ENCODE data around the gene RAB31.
"Not testable (repeated sequence)": the region's sequence is repeated elsewhere in the genome, so short reads cannot be mapped to it uniquely, and the experiment has no call there.

The RAB31 gene, protein sequence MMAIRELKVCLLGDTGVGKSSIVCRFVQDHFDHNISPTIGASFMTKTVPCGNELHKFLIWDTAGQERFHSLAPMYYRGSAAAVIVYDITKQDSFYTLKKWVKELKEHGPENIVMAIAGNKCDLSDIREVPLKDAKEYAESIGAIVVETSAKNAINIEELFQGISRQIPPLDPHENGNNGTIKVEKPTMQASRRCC

DNA sequence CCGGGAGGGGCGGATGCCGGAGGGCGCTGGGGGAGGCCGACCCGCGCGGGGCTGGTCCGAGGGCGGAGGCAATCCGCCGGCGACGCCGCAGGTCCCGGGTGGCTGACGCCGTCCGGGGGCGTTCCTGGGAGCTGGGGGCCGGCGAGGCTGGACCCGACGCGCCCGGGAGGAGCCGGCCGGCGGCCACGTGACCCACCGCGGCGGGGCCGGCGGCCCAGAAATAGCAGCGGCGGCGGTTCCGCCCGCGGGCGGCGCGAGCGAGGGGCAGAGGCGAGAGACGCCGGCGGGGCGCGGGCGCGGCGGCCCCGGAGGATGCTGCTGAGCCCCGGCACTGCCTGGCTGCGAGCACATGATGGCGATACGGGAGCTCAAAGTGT is at the start of gene RAB31:
Gene RAB31, plus strand, starts transcription at position 245 of the 377 bp plus-strand sequence. Its CDS starts 105 bp downstream, at position 350.
- no peak for DNase-seq (ENCODE audit: low read depth)

- no peak for DNase-seq (ENCODE audit: low read depth)
Observed at GRCh38 chr18:9659499-9660375, 48.4 kb upstream of the RAB31 start.

GRCh38 chr18:9661564-9661963 is 46.5 kb upstream of the RAB31 start:
- no peak for DNase-seq (ENCODE audit: low read depth)

GRCh38 chr18:9663377-9663776 is 44.7 kb upstream of the RAB31 start:
- no peak for DNase-seq (ENCODE audit: low read depth)

DNA sequence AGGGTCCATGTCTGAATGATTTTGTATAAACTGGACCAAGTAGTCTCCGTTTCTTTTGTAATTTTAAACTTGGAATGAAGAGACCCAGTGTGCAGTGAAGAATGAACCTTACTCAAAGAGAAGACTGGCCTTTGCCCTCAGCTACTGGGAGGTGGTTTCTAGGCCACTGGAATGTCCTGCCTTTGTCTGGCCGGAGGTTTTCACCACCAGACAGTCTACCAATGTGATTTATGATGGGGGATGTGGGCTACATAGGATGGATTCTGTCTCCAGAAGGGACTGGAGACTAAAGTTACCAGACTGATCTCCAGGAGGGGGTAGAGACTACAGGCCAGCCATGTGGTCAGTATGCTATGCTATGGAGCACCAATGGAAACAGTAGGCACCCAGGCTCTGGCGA is 42.8 kb upstream of the RAB31 start:
- DNase-seq (ENCODE audit: low read depth), result no peak

DNA sequence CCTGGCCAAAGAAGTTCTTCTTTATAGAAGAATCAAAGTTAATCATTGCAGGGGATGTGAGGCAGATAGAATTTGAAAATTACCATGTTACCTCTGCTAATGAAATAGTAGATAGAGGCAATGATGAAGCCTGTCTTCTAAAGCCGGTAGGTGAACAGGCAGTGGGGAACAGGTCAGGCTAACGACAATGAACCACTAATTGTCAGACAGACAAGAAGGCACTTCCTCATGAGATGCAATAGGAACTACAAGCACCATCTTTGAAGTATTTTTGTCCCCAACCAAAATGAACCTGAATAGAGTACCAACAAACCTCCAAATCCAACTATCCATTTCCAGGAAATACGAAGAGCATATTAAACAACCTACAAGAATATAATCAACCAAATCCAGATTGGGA is 41.6 kb upstream of the RAB31 start:
- DNase-seq (ENCODE audit: low read depth), result no peak

DNA sequence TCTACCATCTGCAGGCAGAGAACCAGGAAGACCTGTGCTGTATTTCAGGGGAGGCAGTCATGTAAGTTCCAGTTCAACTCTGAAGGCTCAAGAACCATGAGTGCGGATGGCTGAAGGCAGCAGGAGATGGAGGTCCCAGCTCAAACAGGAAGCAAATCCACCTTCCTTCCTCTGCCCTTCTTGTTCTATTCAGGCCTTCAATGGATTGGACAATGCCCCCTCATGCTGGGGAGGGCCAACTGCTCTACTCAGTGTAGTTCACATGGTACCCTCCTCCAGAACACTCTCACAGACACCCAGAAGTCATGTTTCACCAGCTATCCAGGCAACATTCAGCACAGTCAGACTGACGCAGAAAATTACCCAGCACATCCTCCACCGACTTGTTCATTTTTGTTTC is 39.1 kb upstream of the RAB31 start:
- no peak for DNase-seq (ENCODE audit: low read depth)

- DNase-seq (ENCODE audit: low read depth), result no peak
Observed at GRCh38 chr18:9671214-9671613, 36.9 kb upstream of the RAB31 start.

DNA sequence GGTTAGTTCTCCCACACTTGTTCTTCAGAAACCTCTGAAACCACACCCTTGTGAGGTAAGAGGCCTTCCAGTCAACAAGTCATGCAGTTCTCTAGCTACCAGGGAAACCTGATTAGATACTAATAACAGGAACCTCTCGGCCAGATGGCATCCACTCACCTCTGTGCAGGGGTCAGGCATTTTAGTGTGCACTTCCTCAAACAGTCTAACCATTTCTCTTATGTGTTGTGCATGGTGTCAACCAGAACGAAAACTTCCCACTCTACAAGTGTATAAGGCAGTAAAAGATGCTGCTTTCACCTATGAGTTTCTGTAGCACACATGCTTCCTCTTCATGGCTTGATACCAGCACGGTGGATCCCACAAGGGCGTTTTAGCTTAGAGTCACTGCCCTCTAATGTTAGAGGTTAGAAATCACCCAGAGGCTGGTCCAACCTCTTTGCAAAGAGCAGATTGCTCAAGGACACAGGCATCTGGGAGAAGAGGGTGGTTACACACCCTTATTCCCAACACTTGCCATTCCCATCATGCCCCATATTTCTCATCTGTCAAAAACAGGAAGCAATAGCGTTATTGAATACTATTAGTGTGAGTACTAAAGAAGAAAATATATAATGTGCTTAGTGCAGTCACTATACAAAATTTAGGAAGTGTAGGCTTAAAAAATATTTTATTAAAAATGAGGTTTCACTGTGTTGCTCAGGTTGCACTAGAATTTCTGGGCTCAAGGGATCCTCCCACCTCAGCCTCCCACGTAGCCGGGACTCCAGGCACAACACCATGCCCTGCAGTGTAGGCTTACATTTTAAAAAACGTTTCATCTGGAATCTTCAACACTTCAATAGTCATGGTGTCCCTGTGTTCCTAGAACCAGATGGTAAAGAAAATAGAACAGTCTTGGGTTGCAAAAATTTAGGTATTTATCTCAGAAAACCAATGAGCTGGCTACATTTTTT is 34.5 kb upstream of the RAB31 start:
- DNase-seq (ENCODE audit: low read depth), result peak; percentile 11

DNA sequence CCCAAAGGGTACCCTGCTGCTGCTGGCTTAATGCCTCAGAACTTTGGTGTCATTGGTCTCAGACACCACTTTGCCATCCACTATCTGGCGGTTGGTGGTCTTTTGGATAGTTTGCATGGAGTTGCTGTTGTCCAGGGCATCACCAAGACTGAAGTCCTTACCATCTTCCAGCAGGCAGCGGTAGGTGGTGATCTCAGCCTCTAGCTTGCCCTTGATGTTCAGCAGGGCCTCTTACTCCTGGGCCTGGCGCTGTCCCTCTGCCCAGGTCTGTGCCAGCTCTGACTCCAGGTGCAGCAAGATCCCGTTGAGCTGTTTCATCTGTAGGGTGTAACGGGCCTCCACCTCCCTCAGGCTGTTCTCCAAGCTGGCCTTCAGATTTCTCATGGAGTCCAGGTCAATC is 29.9 kb upstream of the RAB31 start:
- not testable (repeated sequence) for DNase-seq (ENCODE audit: low read depth)

- no peak for DNase-seq (ENCODE audit: low read depth)
Observed at GRCh38 chr18:9679125-9679524, 29.0 kb upstream of the RAB31 start.

DNA sequence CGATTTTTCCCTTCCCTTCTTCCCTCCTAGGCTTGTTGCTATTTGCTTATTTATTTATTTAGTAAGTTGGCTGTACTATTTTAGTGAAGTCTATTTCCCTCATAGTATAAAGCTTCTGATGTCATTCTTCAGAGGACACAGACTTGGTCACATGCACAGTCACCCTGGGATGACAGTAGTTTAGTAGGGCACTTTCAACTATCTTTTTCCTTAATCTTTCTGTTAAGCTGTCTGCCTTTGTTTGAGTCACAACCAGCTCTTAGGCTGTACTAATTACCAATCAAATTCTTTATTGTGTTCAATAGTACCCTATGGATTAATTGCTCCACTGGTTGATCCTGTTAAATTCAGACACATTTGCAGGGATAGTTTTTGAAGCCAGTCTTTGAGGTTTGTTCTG is 26.9 kb upstream of the RAB31 start:
- DNase-seq (ENCODE audit: low read depth), result no peak

- no peak for DNase-seq (ENCODE audit: low read depth)
Observed at GRCh38 chr18:9682572-9682971, 25.5 kb upstream of the RAB31 start.

- DNase-seq (ENCODE audit: low read depth), result no peak
Observed at GRCh38 chr18:9683418-9684396, 24.4 kb upstream of the RAB31 start.

- DNase-seq (ENCODE audit: low read depth), result no peak
Observed at GRCh38 chr18:9684881-9685614, 23.1 kb upstream of the RAB31 start.

DNA sequence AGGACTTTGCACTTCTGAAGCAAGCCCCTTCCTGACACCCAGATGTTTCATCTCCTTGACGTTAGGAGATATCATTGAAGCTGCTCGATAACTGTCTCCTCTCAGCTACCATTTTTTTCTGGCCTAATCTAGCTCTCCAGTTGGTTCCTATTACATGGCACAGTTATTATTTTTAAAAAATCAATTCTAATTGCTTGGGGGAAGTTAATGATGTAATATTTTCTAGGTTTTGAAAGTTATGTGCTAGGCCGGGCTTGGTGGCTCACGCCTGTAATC is 22.5 kb upstream of the RAB31 start:
- DNase-seq (ENCODE audit: low read depth), result no peak

DNA sequence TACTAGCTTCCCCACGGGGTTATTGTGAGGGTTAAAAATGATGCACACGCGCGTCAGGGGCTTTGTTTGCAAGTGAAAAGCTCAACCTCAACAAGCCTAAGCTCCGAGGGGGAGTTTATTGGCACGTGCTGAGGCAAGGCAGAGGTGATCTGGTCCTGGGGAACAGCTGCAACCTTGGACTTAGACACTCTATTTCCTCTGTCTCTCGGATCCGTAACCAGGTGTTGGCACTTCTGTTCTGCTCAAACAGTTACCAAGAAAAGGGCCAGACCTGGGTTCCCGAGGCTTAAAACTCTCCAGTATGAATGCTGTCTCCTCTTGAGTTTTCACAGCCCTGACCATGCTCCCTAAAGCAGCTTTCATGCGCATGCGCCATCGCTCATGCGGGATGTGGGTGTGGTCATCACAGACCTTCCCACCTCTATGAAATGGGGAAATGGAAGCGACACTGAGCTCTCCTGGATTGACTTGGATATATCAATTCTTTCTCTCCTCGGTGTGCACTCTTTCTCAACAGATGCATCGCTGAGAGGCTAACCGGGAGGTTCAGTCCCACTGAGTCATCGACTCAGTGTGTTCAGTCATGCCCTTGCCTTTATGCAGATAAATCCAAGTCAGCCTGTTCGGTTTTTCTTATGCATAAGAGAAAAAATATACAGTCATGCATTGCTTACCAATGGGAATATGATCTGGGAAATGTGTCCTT is 19.9 kb upstream of the RAB31 start:
- DNase-seq (ENCODE audit: low read depth), result no peak

GRCh38 chr18:9689253-9689652 is 18.8 kb upstream of the RAB31 start:
- DNase-seq (ENCODE audit: low read depth), result no peak

- no peak for DNase-seq (ENCODE audit: low read depth)
Observed at GRCh38 chr18:9690418-9691188, 17.5 kb upstream of the RAB31 start.
